Muscle of back (tissue), 13 donors: ENCODE measurements around the gene LHPP. TPM values are rescaled to one million over a fixed set of nuclear protein-coding genes. Genes with fewer than 3 reads are reported as not detected.
"Not testable (repeated sequence)": the region's sequence is repeated elsewhere in the genome, so short reads cannot be mapped to it uniquely, and the experiment has no call there.

Source experiments
- DNase-seq, 3 donors: peaks; one replicate each; pipeline versions ENCODE4 v3.0.0 to v3.0.0-alpha.2; 2013
- long read RNA-seq, 9 donors: transcript quantifications; one replicate each; lab custom pipeline, GENCODE V29; 2026
- polyA plus RNA-seq, 10 donors: library from polyadenylated mRNA; unstranded; fragments of 120-200 nt; gene quantifications; one replicate each; pipeline ENCODE4 v1.2.1, GENCODE V29; 2013; ENCODE audit not compliant: insufficient read length in 10 of 10

LHPP gene
- 1 to 10 TPM; 5.2 to 8.6 (median 7.5) TPM for polyA plus RNA-seq
- long read RNA-seq, donor 1, partial matches to known transcripts, result 0 of 2 reads
- long read RNA-seq, donor 1, other reads (novel, unspliced or antisense), result 0 of 2 reads
- long read RNA-seq, donor 2, result 0 reads
- long read RNA-seq, donor 3, result 0 reads
- long read RNA-seq, donor 4, result 0 reads
- long read RNA-seq, donor 5, partial matches to known transcripts, result 0 of 3 reads
- long read RNA-seq, donor 5, other reads (novel, unspliced or antisense), result 0 of 3 reads
- long read RNA-seq, donor 6, partial matches to known transcripts, result 0 of 3 reads
- long read RNA-seq, donor 6, other reads (novel, unspliced or antisense), result 0 of 3 reads
- long read RNA-seq, donor 7, partial matches to known transcripts, result 0 of 3 reads
- long read RNA-seq, donor 7, other reads (novel, unspliced or antisense), result 0 of 3 reads
- long read RNA-seq, donor 8, partial matches to known transcripts, result 0 of 2 reads
- long read RNA-seq, donor 8, other reads (novel, unspliced or antisense), result 0 of 2 reads
- long read RNA-seq, donor 9, result 0 reads

GRCh38 chr10:124461642-124462347 lies at the start of gene LHPP:
LHPP (plus strand) TSS chr10:124461823; CDS start chr10:124461863, 40 bp downstream.
- DNase-seq, result peak; percentile 79 to 98 (median 91)

GRCh38 chr10:124414076-124414475 lies 47.5 kb upstream of the LHPP start:
- DNase-seq, result peak in 2 of 3 donors; percentile 31 to 43

- DNase-seq, result no peak
Measured at GRCh38 chr10:124415210-124415609, 46.4 kb upstream of the LHPP start.

- peak; percentile 26 to 48 (median 47) for DNase-seq
Measured at GRCh38 chr10:124416733-124417132, 44.9 kb upstream of the LHPP start.

- peak; percentile 38 to 93 (median 73) for DNase-seq
Measured at GRCh38 chr10:124417895-124418725, 43.5 kb upstream of the LHPP start.

- DNase-seq, result peak; percentile 96 to 99 (median 97)
Measured at GRCh38 chr10:124418726-124419501, 42.7 kb upstream of the LHPP start, which contains the start of gene OAT. OAT (minus strand) TSS chr10:124418923; CDS start chr10:124412171, 6,752 bp downstream.

GRCh38 chr10:124419635-124420034 lies 42.0 kb upstream of the LHPP start:
- DNase-seq, result no peak

GRCh38 chr10:124420254-124420653 lies 41.4 kb upstream of the LHPP start:
- DNase-seq, result no peak

GRCh38 chr10:124422742-124423141 lies 38.9 kb upstream of the LHPP start:
- no peak for DNase-seq

GRCh38 chr10:124423813-124424212 lies 37.8 kb upstream of the LHPP start:
- no peak for DNase-seq

- DNase-seq, result no peak
Measured at GRCh38 chr10:124425227-124425962, 36.2 kb upstream of the LHPP start.

- no peak for DNase-seq
Measured at GRCh38 chr10:124428207-124428777, 33.3 kb upstream of the LHPP start.

- DNase-seq, result no peak
Measured at GRCh38 chr10:124429576-124429975, 32.0 kb upstream of the LHPP start.

- no peak for DNase-seq
Measured at GRCh38 chr10:124430077-124430476, 31.5 kb upstream of the LHPP start.

- no peak for DNase-seq
Measured at GRCh38 chr10:124433461-124433860, 28.2 kb upstream of the LHPP start.

- DNase-seq, result not testable (repeated sequence)
Measured at GRCh38 chr10:124435683-124436082, 25.9 kb upstream of the LHPP start.

GRCh38 chr10:124436191-124436638 lies 25.4 kb upstream of the LHPP start:
- no peak for DNase-seq

GRCh38 chr10:124441694-124442093 lies 19.9 kb upstream of the LHPP start:
- not testable (repeated sequence) for DNase-seq
